Mesendoderm (in vitro differentiated cells): Measurements from ENCODE around the gene PCDHGB1.
A peak's percentile ranks its signal among the peaks of the same experiment; 100 is the strongest.
"Not testable (repeated sequence)": the region's sequence is repeated elsewhere in the genome, so short reads cannot be mapped to it uniquely, and the experiment has no call there.

Source experiments
- DNase-seq: peaks from one replicate; pipeline ENCODE4 v3.0.0; 2013
- H2AK5ac ChIP-seq: 2 replicates; pipeline ENCODE4 v1.6.1; 2013; ENCODE audit warnings: low read length, inconsistent platforms
- H2BK120ac ChIP-seq: 2 replicates; pipeline ENCODE4 v1.6.1; 2013; ENCODE audit warnings: low read depth, mild to moderate bottlenecking, low read length, moderate library complexity, mixed read lengths
- H2BK15ac ChIP-seq: replicated peaks from 2 replicates; pipeline ENCODE4 v1.6.1; 2013; ENCODE audit warnings: low read depth, mild to moderate bottlenecking, moderate library complexity
- H2BK5ac ChIP-seq: 2 replicates; pipeline ENCODE4 v1.6.1; 2013; ENCODE audit warnings: low read length, inconsistent platforms
- H3K18ac ChIP-seq: 2 replicates; pipeline ENCODE4 v1.6.1; 2013; ENCODE audit warnings: mild to moderate bottlenecking, low read length, mixed read lengths
- H3K23ac ChIP-seq: one replicate; pipeline ENCODE4 v1.6.1; 2013; ENCODE audit warnings: low read length
- H3K27ac ChIP-seq: 2 replicates; pipeline ENCODE4 v1.5.1; 2013; ENCODE audit warnings: low read depth, mild to moderate bottlenecking, inconsistent platforms, low read length, moderate library complexity
- H3K27me3 ChIP-seq: 2 replicates; pipeline ENCODE4 v1.6.1; 2013; ENCODE audit warnings: low read length, control low read depth, mild to moderate bottlenecking, inconsistent platforms; ENCODE audit not compliant: insufficient read depth, poor library complexity
- H3K36me3 ChIP-seq: 2 replicates; pipeline ENCODE4 v1.6.1; 2013; ENCODE audit warnings: low read length, inconsistent platforms; ENCODE audit not compliant: control insufficient read depth, insufficient read depth
- H3K4ac ChIP-seq: one replicate; pipeline ENCODE4 v1.6.1; 2013; ENCODE audit warnings: low read depth, mild to moderate bottlenecking, low read length, moderate library complexity
- H3K4me1 ChIP-seq: 2 replicates; pipeline ENCODE4 v1.6.1; 2013; ENCODE audit warnings: low read depth, low read length, inconsistent platforms; ENCODE audit not compliant: control insufficient read depth
- H3K4me2 ChIP-seq: 2 replicates; pipeline ENCODE4 v1.6.1; 2013; ENCODE audit warnings: low read length
- H3K4me3 ChIP-seq: 2 replicates; pipeline ENCODE4 v1.5.1; 2013; ENCODE audit warnings: mild to moderate bottlenecking, low read length
- H3K56ac ChIP-seq: one replicate; pipeline ENCODE4 v1.6.1; 2013; ENCODE audit warnings: low read length
- H3K79me1 ChIP-seq: 2 replicates; pipeline ENCODE4 v1.6.1; 2013; ENCODE audit warnings: low read length, inconsistent platforms
- H3K79me2 ChIP-seq: 2 replicates; pipeline ENCODE4 v1.6.1; 2013; ENCODE audit warnings: mild to moderate bottlenecking, low read length; ENCODE audit not compliant: control insufficient read depth, insufficient read depth
- H3K9ac ChIP-seq: 2 replicates; pipeline ENCODE4 v1.6.1; 2013; ENCODE audit warnings: low read length, inconsistent platforms
- H4K5ac ChIP-seq: one replicate; pipeline ENCODE4 v1.6.1; 2013; ENCODE audit warnings: low read length
- H4K8ac ChIP-seq: one replicate; pipeline ENCODE4 v1.6.1; 2013; ENCODE audit warnings: low read depth, mild to moderate bottlenecking, control low read depth, low read length, moderate library complexity
- WGBS: extraction: QIAGEN DNeasy Blood & Tissue Kit; methylation state at CpG from one replicate; pipeline ENCODE4 v1.1.7; 2013; ENCODE audit warnings: low lambda C conversion rate, missing lambda C conversion rate; ENCODE audit not compliant: insufficient coverage; ENCODE audit errors: extremely low coverage; 5-methylcytosine and 5-hydroxymethylcytosine counted together

The PCDHGB1 gene

GRCh38 chr5:141330299-141331080 is 19.4 kb upstream of the PCDHGB1 start, which contains the start of gene PCDHGA1:
Gene PCDHGA1 (plus strand): TSS chr5:141330514.
- peak; percentile 26 for DNase-seq
- Histone ChIP-seq H3K4me3 (no peak within 1 kb of the TSS), H2BK120ac (no peak within 1 kb of the TSS), H3K79me2 (no peaks in the 10 kb centered on the region), H3K27ac (no peak within 1 kb of the TSS), H3K4me1 (no peaks in the 10 kb centered on the region), H2BK5ac (no peak within 1 kb of the TSS), H3K18ac (no peak within 1 kb of the TSS), H2AK5ac (no peak within 1 kb of the TSS), H3K4me2 (no peak within 1 kb of the TSS), H3K79me1 (no peaks in the 10 kb centered on the region), H3K36me3 (no peaks in the 10 kb centered on the region), H2BK15ac (no peak within 1 kb of the TSS), H4K5ac (no peak within 1 kb of the TSS), H3K23ac (no peak within 1 kb of the TSS), H3K9ac (no peak within 1 kb of the TSS), H3K56ac (no peak within 1 kb of the TSS), H4K8ac (no peak within 1 kb of the TSS), H3K27me3 (no peaks in the 10 kb centered on the region), H3K4ac (no peak within 1 kb of the TSS)
- WGBS, result no CpG with 5 or more reads among the region's 21 CpGs

GRCh38 chr5:141332571-141332970 is 17.3 kb upstream of the PCDHGB1 start:
- H4K5ac ChIP-seq, H3K9ac ChIP-seq, H2BK5ac ChIP-seq, H2BK15ac ChIP-seq, H3K56ac ChIP-seq, DNase-seq, H3K36me3 ChIP-seq, H3K4me1 ChIP-seq, H3K23ac ChIP-seq, H3K18ac ChIP-seq, H3K27ac ChIP-seq, H3K79me2 ChIP-seq, H2AK5ac ChIP-seq, H3K79me1 ChIP-seq, H3K4me3 ChIP-seq, H3K4ac ChIP-seq, H3K27me3 ChIP-seq, H3K4me2 ChIP-seq, H2BK120ac ChIP-seq, H4K8ac ChIP-seq: not testable (repeated sequence)
- no CpG with 5 or more reads among the region's 39 CpGs for WGBS

GRCh38 chr5:141338538-141339306 is 11.2 kb upstream of the PCDHGB1 start, which contains the start of gene PCDHGA2:
Gene PCDHGA2 (plus strand): TSS chr5:141338760.
- no peak within 1 kb of the TSS for H2BK5ac ChIP-seq
- no peak within 1 kb of the TSS for H3K9ac ChIP-seq
- no peaks in the 10 kb centered on the region for H3K79me2 ChIP-seq
- no CpG with 5 or more reads among the region's 27 CpGs for WGBS
- H3K36me3 ChIP-seq, result no peaks in the 10 kb centered on the region
- no peaks in the 10 kb centered on the region for H3K4me1 ChIP-seq
- H3K18ac ChIP-seq, result no peak within 1 kb of the TSS
- H4K5ac ChIP-seq, result no peak within 1 kb of the TSS
- no peak within 1 kb of the TSS for H2BK15ac ChIP-seq
- no peak within 1 kb of the TSS for H2BK120ac ChIP-seq
- no peak within 1 kb of the TSS for H4K8ac ChIP-seq
- no peak within 1 kb of the TSS for H2AK5ac ChIP-seq
- no peaks in the 10 kb centered on the region for H3K79me1 ChIP-seq
- H3K27me3 ChIP-seq, result no peaks in the 10 kb centered on the region
- H3K4ac ChIP-seq, result no peak within 1 kb of the TSS
- no peak within 1 kb of the TSS for H3K4me3 ChIP-seq
- H3K27ac ChIP-seq, result no peak within 1 kb of the TSS
- H3K4me2 ChIP-seq, result no peak within 1 kb of the TSS
- DNase-seq, result peak; percentile 59
- H3K56ac ChIP-seq, result no peak within 1 kb of the TSS
- H3K23ac ChIP-seq, result no peak within 1 kb of the TSS

GRCh38 chr5:141340781-141341354 is 9.0 kb upstream of the PCDHGB1 start:
- H3K36me3 ChIP-seq, H3K4ac ChIP-seq, H3K79me1 ChIP-seq, H3K27me3 ChIP-seq, H2BK120ac ChIP-seq, H4K5ac ChIP-seq, DNase-seq, H2BK15ac ChIP-seq, H3K18ac ChIP-seq, H3K79me2 ChIP-seq, H4K8ac ChIP-seq, H2BK5ac ChIP-seq, H3K4me1 ChIP-seq, H3K4me3 ChIP-seq, H3K9ac ChIP-seq, H3K56ac ChIP-seq, H3K4me2 ChIP-seq, H3K27ac ChIP-seq, H3K23ac ChIP-seq, H2AK5ac ChIP-seq: not testable (repeated sequence)
- WGBS, result no CpG with 5 or more reads among the region's 45 CpGs

GRCh38 chr5:141342773-141343172 is 7.1 kb upstream of the PCDHGB1 start:
- Histone ChIP-seq H3K56ac (no peak overlapping the region), H3K9ac (no peak overlapping the region), H2BK5ac (no peak overlapping the region), H3K4me1 (no peaks in the 10 kb centered on the region), H3K23ac (no peak overlapping the region), H2AK5ac (no peak overlapping the region), H3K4ac (no peak overlapping the region), H3K79me2 (no peaks in the 10 kb centered on the region), H3K79me1 (no peaks in the 10 kb centered on the region), H4K8ac (no peak overlapping the region), H3K4me2 (no peak overlapping the region), H3K27ac (no peak overlapping the region), H3K4me3 (no peak overlapping the region), H2BK120ac (no peak overlapping the region), H4K5ac (no peak overlapping the region), H3K18ac (no peak overlapping the region), H2BK15ac (no peak overlapping the region), H3K36me3 (no peaks in the 10 kb centered on the region), H3K27me3 (no peaks in the 10 kb centered on the region)
- WGBS, result no CpG with 5 or more reads among the region's 1 CpG
- DNase-seq, result no peak
